Left lung (tissue), 10 donors: ENCODE data around the gene GLYR1. TPM values are rescaled to one million over a fixed set of nuclear protein-coding genes. Genes with fewer than 3 reads are reported as not detected.

Source experiments
- ATAC-seq: fragments of 200-7000 bp; cut with Tn5 transposase; one replicate; pipeline ENCODE4 v1.9.1; 2020; ENCODE audit warnings: moderate library complexity
- DNase-seq, 4 donors: peaks; one replicate each; pipeline ENCODE4 v3.0.0-alpha.2; 2013 to 2020
- H3K27ac ChIP-seq, 2 donors: fragments of 200-600 bp; sonication (generic) in 1 of 2; one replicate each; pipeline versions ENCODE4 v1.5.0 to v1.8.0; 2020 to 2021
- H3K27me3 ChIP-seq, 2 donors: fragments of 200-600 bp; sonication (generic) in 1 of 2; one replicate each; pipeline versions ENCODE4 v1.5.0 to v1.8.0; 2020 to 2021
- H3K36me3 ChIP-seq, 2 donors: fragments of 200-600 bp; sonication (generic) in 1 of 2; one replicate each; pipeline versions ENCODE4 v1.5.0 to v1.8.0; 2020 to 2021
- H3K4me1 ChIP-seq, 2 donors: fragments of 200-600 bp; one replicate each; pipeline ENCODE4 v1.8.0; 2021
- H3K4me3 ChIP-seq, 2 donors: fragments of 200-600 bp; sonication (generic) in 1 of 2; one replicate each; pipeline versions ENCODE4 v1.5.0 to v1.8.0; 2020 to 2021; ENCODE audit warnings: mild to moderate bottlenecking in 1 of 2
- H3K9me3 ChIP-seq, 2 donors: fragments of 200-600 bp; sonication (generic) in 1 of 2; one replicate each; pipeline versions ENCODE4 v1.5.0 to v1.8.0; 2020 to 2021
- CTCF ChIP-seq, 2 donors: fragments of 200-600 bp; sonication (generic) in 1 of 2; IDR thresholded peaks; one replicate each; pipeline versions ENCODE4 v1.5.0 to v1.8.0; 2021; ENCODE audit warnings: antibody characterized with exemption in 2 of 2
- intact Hi-C, 2 donors: fragments of 100-400 bp; cut with DNase I; formaldehyde crosslinking; loops; one replicate each; pipeline versions ENCODE4 v1.11.2 to v1.14.2; 2022
- polyA plus RNA-seq, 6 donors: library from polyadenylated mRNA; unstranded; fragments of 120-200 nt; gene quantifications; one replicate each; pipeline ENCODE4 v1.2.1, GENCODE V29; 2013; ENCODE audit not compliant: insufficient read length in 6 of 6
- total RNA-seq, 2 donors: library from RNA; stranded (reverse); fragmentation: NEBNext Ultra II Directional; extraction: Animal tissue kit (Norgen Biotek cat#: 25700); gene quantifications; one replicate each; pipeline ENCODE4 v1.2.1, GENCODE V29; 2021
- donor health status: DM: no; HTN: yes; CAD: no.
- donor health status: DM: no; HTN: no; CAD: no.

Gene GLYR1
- total and polyA plus RNA-seq, 8 donors, result 65.2 to 128 (median 113) TPM

- Histone ChIP-seq H3K36me3 (peaks cover 0 to 82% of the 10 kb centered on the region in 2 donors), H3K27ac (no peak overlapping the region), H3K4me1 (peaks cover 0 to 35% of the 10 kb centered on the region in 2 donors), H3K9me3 (no peaks in the 10 kb centered on the region), H3K4me3 (no peak overlapping the region), H3K27me3 (no peaks in the 10 kb centered on the region)
- no peak for DNase-seq
- ATAC-seq, result no peak
- no peak for TF ChIP-seq CTCF (IDR thresholded peaks at IDR 0.05)
- intact Hi-C loops, result no loop called here
Measured at GRCh38 chr16:4859190-4859899, 12.3 kb upstream of the GLYR1 start.

- no peaks in the 10 kb centered on the region for H3K9me3 ChIP-seq
- no peak overlapping the region for H3K27ac ChIP-seq
- TF ChIP-seq CTCF (IDR thresholded peaks at IDR 0.05), result no peak
- peaks cover 0 to 31% of the 10 kb centered on the region in 2 donors for H3K4me1 ChIP-seq
- DNase-seq (no peak), ATAC-seq (no peak)
- peaks cover 0 to 74% of the 10 kb centered on the region in 2 donors for H3K36me3 ChIP-seq
- H3K4me3 ChIP-seq, result no peak overlapping the region
- H3K27me3 ChIP-seq, result no peaks in the 10 kb centered on the region
- intact Hi-C loops, result no loop called here
Measured at GRCh38 chr16:4855804-4856203, 8.7 kb upstream of the GLYR1 start.

- H3K4me1 ChIP-seq, result peaks cover 4 to 31% of the 10 kb centered on the region in 2 donors
- no peaks in the 10 kb centered on the region for H3K27me3 ChIP-seq
- intact Hi-C loops, result no loop called here
- DNase-seq, result no peak
- H3K4me3 ChIP-seq, result no peak overlapping the region
- no peak overlapping the region for H3K27ac ChIP-seq
- H3K9me3 ChIP-seq, result no peaks in the 10 kb centered on the region
- H3K36me3 ChIP-seq, result peaks cover 0 to 70% of the 10 kb centered on the region in 2 donors
- no peak for TF ChIP-seq CTCF (IDR thresholded peaks at IDR 0.05)
- ATAC-seq, result no peak
Measured at GRCh38 chr16:4855371-4855770, 8.3 kb upstream of the GLYR1 start.

GRCh38 chr16:4852221-4852872, 5.3 kb upstream of the GLYR1 start:
- intact Hi-C loops, result no loop called here
- DNase-seq (no peak), ATAC-seq (no peak)
- TF ChIP-seq CTCF (IDR thresholded peaks at IDR 0.05), result no peak
- Histone ChIP-seq H3K4me3 (no peak overlapping the region), H3K27me3 (no peaks in the 10 kb centered on the region), H3K4me1 (peaks cover 21 to 50% of the 10 kb centered on the region in 2 donors), H3K9me3 (no peaks in the 10 kb centered on the region), H3K27ac (peak overlapping the region in 1 of 2 donors; percentile 54), H3K36me3 (peaks cover 0 to 42% of the 10 kb centered on the region in 2 donors)

GRCh38 chr16:4850211-4850610, 3.1 kb upstream of the GLYR1 start:
- H3K27ac ChIP-seq, result no peak overlapping the region
- DNase-seq (no peak), ATAC-seq (no peak)
- peaks cover 0 to 27% of the 10 kb centered on the region in 2 donors for H3K36me3 ChIP-seq
- peaks cover 26 to 63% of the 10 kb centered on the region in 2 donors for H3K4me1 ChIP-seq
- no peak for TF ChIP-seq CTCF (IDR thresholded peaks at IDR 0.05)
- intact Hi-C loops, result no loop called here
- H3K27me3 ChIP-seq, result no peaks in the 10 kb centered on the region
- no peaks in the 10 kb centered on the region for H3K9me3 ChIP-seq
- H3K4me3 ChIP-seq, result peak overlapping the region in 1 of 2 donors; percentile 99
